ENCODE results near the gene HORMAD1.
"Not testable (repeated sequence)": the region's sequence is repeated elsewhere in the genome, so short reads cannot be mapped to it uniquely, and the experiment has no call there.

Gene HORMAD1, protein sequence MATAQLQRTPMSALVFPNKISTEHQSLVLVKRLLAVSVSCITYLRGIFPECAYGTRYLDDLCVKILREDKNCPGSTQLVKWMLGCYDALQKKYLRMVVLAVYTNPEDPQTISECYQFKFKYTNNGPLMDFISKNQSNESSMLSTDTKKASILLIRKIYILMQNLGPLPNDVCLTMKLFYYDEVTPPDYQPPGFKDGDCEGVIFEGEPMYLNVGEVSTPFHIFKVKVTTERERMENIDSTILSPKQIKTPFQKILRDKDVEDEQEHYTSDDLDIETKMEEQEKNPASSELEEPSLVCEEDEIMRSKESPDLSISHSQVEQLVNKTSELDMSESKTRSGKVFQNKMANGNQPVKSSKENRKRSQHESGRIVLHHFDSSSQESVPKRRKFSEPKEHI

DNA sequence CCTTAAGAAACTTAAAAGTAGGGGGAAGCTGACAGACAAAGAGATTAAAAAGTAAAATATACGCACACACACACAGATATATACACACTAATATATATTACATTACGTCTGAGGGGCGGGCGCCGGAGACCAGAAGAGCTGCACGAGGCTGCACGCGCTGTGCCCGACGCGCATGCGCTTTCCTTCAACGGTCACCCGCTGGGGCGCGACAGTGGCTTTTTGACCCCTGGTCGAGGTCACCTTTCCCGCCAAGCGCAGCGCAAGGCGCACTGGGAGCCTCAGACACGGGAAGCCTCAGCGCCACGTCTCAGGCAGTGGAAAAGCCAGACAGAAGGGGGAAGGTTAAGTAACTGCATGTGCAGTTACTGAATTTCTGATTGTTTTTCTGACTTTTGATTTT, at the start of gene HORMAD1:
HORMAD1 (minus strand) TSS at position 193 of the 400 bp plus-strand sequence. CDS start 1,390 bp downstream, outside the sequence.
- DNase-seq (ENCODE audit: low read depth in 2 of 2), result no peak
- TF ChIP-seq, protein P1, sequence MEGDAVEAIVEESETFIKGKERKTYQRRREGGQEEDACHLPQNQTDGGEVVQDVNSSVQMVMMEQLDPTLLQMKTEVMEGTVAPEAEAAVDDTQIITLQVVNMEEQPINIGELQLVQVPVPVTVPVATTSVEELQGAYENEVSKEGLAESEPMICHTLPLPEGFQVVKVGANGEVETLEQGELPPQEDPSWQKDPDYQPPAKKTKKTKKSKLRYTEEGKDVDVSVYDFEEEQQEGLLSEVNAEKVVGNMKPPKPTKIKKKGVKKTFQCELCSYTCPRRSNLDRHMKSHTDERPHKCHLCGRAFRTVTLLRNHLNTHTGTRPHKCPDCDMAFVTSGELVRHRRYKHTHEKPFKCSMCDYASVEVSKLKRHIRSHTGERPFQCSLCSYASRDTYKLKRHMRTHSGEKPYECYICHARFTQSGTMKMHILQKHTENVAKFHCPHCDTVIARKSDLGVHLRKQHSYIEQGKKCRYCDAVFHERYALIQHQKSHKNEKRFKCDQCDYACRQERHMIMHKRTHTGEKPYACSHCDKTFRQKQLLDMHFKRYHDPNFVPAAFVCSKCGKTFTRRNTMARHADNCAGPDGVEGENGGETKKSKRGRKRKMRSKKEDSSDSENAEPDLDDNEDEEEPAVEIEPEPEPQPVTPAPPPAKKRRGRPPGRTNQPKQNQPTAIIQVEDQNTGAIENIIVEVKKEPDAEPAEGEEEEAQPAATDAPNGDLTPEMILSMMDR (IDR thresholded peaks at IDR 0.05; ENCODE audit: low read depth, low read length), result no peak
- H3K4me3 ChIP-seq (replicated peaks in 1 of 2; ENCODE audit: low read depth in 2 of 2, low read length in 2 of 2), result no peak within 1 kb of the TSS

DNA sequence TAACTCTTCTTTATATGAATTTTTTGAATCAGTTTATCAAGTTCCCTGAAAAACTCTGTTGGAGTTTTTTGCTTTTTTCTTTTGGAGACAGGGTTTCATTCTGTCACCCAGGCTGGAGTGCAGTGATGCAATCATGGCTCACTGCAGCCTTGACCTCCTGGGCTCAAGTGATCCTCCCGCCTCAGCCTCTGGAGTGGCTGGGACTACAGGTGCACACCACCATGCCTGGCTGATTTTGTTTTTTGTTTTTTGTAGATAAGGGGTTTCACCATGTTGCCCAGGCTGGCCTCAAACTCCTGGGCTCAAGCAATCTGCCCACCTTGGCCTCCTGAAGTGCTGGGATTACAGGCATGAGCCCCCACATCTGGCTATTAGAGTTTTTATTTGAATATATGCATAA, 47.0 kb upstream of the HORMAD1 start:
- not testable (repeated sequence) for DNase-seq (ENCODE audit: low read depth in 2 of 2); H3K4me3 ChIP-seq (replicated peaks in 1 of 2; ENCODE audit: low read depth in 2 of 2, low read length in 2 of 2)

DNA sequence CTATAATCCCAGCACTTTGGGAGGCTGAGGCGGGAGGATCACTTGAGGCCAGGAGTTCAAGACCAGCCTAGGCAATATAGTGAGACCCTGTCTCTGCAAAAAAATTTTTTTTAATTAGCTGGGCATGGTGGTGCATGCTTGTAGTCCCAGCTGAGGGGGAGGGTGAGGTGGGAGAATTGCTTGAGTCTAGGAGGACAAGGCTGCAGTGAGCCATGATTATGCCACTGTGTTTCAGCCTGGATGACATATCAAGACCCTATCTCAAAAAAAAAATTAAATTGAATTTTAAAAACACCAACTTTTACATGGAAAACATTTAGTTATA, 45.2 kb upstream of the HORMAD1 start:
- H3K4me3 ChIP-seq (replicated peaks in 1 of 2; ENCODE audit: low read depth in 2 of 2, low read length in 2 of 2); DNase-seq (ENCODE audit: low read depth in 2 of 2): not testable (repeated sequence)

DNA sequence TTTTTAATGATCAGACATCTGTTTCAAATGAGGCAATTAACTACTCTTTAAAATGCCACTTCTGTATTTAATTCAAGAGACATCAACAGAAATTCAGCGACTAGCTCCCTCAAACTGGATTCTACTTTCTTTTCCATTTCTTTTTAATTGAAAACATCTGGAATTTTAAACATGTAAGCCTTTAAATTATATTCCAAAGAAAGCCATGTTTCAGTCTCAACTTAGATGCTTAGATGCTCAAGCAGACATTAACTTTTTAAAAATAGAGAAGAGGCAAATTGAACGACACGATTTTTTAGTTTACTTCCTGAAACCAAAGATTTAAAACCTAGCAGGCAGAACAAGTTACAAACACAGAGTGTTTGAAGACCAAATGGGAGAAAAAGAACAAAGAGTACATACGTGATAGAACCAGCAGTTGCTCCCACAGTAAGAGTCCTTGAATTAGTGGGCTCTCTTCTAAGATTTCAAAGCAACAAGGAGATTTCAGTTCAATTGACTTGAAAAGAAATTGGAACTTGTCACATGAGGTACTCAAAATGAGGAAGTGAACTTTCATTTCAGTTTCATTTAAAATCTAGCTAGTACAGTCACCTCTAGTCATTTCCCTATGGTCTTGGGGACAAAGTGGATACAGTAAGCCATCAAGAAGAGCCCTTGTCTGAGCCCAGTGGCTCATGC, 44.7 kb upstream of the HORMAD1 start, which contains the start of gene CTSS:
CTSS (minus strand) TSS at position 483 of the 681 bp plus-strand sequence. CDS start 1,015 bp downstream, outside the sequence.
- DNase-seq (ENCODE audit: low read depth in 2 of 2), result peak; percentile 6 to 44
- peak within 1 kb of the TSS in 1 of 2 donors; percentile 18 for H3K4me3 ChIP-seq (replicated peaks in 1 of 2; ENCODE audit: low read depth in 2 of 2, low read length in 2 of 2)
- TF ChIP-seq, protein P1 (IDR thresholded peaks at IDR 0.05; ENCODE audit: low read depth, low read length), result no peak

DNA sequence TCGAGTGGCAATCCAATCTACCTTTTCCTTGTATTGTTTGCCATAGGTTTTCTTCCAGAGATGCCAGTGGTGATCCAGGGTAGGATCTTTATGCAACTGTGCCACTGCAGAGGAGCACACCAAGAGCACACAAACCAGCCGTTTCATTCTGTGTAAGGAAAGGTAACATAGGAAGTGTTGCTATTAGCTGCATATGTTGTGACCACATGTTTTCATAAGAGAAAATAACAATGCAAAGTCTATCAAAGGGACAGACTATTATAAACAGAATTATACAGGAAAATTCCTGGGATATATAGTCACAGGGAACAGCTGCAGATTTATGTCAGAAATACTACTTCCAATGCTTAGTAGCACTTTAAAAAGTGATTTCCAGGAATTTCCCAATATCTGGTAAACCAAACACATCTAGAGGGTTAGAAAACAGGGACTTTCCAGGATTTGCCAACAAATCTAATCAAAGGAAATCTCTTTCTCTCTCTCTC, 44.0 kb upstream of the HORMAD1 start:
- peak; percentile 54 to 94 for DNase-seq (ENCODE audit: low read depth in 2 of 2)
- H3K4me3 ChIP-seq (replicated peaks in 1 of 2; ENCODE audit: low read depth in 2 of 2, low read length in 2 of 2), result no peak overlapping the region
- TF ChIP-seq, protein P1 (IDR thresholded peaks at IDR 0.05; ENCODE audit: low read depth, low read length), result no peak

DNA sequence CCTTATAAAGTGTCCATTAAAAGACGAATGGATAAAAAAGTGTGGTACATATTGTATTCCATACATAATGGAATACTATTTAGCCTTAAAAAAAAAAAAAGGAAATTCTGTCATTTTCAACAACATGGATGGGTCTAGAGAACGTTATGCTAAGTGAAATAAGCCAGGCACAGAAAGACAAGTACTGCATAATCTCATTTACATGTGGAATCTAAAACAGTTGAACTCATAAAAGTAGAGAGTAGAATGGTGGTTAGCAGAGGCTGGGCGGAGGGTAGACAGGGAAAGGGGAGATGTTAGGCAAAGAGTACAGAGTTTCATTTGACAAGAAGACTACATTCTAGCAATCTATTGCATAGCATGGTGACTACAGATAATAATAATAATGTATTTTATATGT, 42.3 kb upstream of the HORMAD1 start:
- no peak for DNase-seq (ENCODE audit: low read depth in 2 of 2)
- no peak overlapping the region for H3K4me3 ChIP-seq (replicated peaks in 1 of 2; ENCODE audit: low read depth in 2 of 2, low read length in 2 of 2)
- TF ChIP-seq, protein P1 (IDR thresholded peaks at IDR 0.05; ENCODE audit: low read depth, low read length), result no peak

DNA sequence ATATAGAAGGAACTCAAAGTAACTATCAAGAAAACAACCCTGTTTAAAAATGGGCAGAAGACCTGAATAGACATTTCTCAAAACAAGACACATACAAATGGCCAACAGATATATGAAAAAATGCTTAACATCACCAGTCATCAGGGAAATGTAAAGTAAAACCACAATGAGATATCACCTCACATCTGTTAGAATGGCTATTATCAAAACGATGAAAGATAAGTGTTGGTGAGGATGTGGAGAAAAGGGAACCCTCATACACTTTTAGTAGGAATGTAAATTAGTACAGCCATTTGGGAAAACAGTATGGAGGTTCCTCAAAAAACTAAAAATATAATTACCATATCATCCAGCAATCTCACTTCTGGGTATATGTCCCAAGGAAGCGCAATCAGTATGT, 41.9 kb upstream of the HORMAD1 start:
- DNase-seq (ENCODE audit: low read depth in 2 of 2), result no peak
- TF ChIP-seq, protein P1 (IDR thresholded peaks at IDR 0.05; ENCODE audit: low read depth, low read length), result no peak
- H3K4me3 ChIP-seq (replicated peaks in 1 of 2; ENCODE audit: low read depth in 2 of 2, low read length in 2 of 2), result no peak overlapping the region
